ENCODE data around the gene TTL.
"Not testable (repeated sequence)": the region's sequence is repeated elsewhere in the genome, so short reads cannot be mapped to it uniquely, and the experiment has no call there.

GRCh38 chr2:112500850-112501484 lies 19.0 kb downstream of the TTL start:
- TF ChIP-seq, protein P1, sequence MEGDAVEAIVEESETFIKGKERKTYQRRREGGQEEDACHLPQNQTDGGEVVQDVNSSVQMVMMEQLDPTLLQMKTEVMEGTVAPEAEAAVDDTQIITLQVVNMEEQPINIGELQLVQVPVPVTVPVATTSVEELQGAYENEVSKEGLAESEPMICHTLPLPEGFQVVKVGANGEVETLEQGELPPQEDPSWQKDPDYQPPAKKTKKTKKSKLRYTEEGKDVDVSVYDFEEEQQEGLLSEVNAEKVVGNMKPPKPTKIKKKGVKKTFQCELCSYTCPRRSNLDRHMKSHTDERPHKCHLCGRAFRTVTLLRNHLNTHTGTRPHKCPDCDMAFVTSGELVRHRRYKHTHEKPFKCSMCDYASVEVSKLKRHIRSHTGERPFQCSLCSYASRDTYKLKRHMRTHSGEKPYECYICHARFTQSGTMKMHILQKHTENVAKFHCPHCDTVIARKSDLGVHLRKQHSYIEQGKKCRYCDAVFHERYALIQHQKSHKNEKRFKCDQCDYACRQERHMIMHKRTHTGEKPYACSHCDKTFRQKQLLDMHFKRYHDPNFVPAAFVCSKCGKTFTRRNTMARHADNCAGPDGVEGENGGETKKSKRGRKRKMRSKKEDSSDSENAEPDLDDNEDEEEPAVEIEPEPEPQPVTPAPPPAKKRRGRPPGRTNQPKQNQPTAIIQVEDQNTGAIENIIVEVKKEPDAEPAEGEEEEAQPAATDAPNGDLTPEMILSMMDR (IDR thresholded peaks at IDR 0.05): not testable (repeated sequence)
- TF ChIP-seq POLR2AphosphoS5, POLR2A (IDR thresholded peaks at IDR 0.05): not testable (repeated sequence)
